ENCODE results near the gene FAM222B. TPM values are rescaled to one million over a fixed set of nuclear protein-coding genes. Genes with fewer than 3 reads are reported as not detected.

Gene FAM222B
- total RNA-seq, 1 donor from 2014 or later = 7.1 TPM

DNA sequence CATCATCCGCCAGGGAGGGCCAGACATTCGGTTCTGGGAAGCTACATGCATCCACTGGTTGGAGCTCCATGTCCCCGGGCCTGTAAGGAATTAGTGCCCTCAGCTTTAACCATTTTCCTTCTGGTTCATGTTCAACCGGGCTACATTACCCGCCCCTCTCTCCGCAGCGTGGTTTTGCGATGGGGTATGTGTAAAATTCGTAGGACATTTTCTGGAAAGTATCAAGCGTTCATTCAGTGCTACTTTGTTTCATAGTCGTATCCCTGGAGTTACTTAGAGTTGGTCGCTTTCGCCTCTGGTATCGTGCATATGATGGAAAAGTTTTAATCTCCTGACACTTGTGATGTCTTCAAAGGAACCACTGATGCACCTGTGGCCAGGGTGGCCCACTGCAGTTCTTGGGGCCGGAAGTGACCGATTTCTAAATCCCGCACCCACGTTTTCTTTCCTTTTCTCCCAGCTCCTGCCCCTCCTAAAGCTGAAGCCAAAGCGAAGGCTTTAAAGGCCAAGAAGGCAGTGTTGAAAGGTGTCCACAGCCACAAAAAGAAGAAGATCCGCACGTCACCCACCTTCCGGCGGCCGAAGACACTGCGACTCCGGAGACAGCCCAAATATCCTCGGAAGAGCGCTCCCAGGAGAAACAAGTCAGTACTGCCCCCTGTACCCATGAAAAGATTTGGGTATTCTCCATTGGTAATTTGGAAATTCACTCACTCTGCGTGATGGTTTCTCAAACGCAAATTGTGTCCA, 122.2 kb downstream of the FAM222B start:
- peak overlapping the region; percentile 99 for H3K4me2 ChIP-seq
- peaks cover 71% of the 10 kb centered on the region for H3K79me2 ChIP-seq (ENCODE audit: low read depth)
- H3K27me3 ChIP-seq = no peaks in the 10 kb centered on the region
- peaks cover 46% of the 10 kb centered on the region for H3K4me1 ChIP-seq
- peak overlapping the region; percentile 88 for H3K4me3 ChIP-seq
- Mint-ChIP-seq H3K36me3 (peaks cover 30% of the 10 kb centered on the region), H3K4me3 (peak overlapping the region; percentile 97), H3K9me3 (no peaks in the 10 kb centered on the region), H3K4me1 (peaks cover 68% of the 10 kb centered on the region), H3K27me3 (ENCODE audit: insufficient read depth, low read depth) (peaks cover 6% of the 10 kb centered on the region), H3K27ac (peak overlapping the region; percentile 97)
- peaks cover 74% of the 10 kb centered on the region for H3F3A ChIP-seq (ENCODE audit: low read depth)
- TF ChIP-seq EZH2 (IDR thresholded peaks at IDR 0.05) = no peak
- TF ChIP-seq, protein P1, sequence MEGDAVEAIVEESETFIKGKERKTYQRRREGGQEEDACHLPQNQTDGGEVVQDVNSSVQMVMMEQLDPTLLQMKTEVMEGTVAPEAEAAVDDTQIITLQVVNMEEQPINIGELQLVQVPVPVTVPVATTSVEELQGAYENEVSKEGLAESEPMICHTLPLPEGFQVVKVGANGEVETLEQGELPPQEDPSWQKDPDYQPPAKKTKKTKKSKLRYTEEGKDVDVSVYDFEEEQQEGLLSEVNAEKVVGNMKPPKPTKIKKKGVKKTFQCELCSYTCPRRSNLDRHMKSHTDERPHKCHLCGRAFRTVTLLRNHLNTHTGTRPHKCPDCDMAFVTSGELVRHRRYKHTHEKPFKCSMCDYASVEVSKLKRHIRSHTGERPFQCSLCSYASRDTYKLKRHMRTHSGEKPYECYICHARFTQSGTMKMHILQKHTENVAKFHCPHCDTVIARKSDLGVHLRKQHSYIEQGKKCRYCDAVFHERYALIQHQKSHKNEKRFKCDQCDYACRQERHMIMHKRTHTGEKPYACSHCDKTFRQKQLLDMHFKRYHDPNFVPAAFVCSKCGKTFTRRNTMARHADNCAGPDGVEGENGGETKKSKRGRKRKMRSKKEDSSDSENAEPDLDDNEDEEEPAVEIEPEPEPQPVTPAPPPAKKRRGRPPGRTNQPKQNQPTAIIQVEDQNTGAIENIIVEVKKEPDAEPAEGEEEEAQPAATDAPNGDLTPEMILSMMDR (IDR thresholded peaks at IDR 0.05) = peak; percentile 41
- peaks cover 55% of the 10 kb centered on the region for H4K20me1 ChIP-seq (ENCODE audit: low read depth)
- peaks cover 7% of the 10 kb centered on the region for H3K36me3 ChIP-seq
- no peaks in the 10 kb centered on the region for H3K9me3 ChIP-seq (ENCODE audit: low read depth)
- H2AFZ ChIP-seq (replicated peaks) = peak overlapping the region; percentile 28
- H3K9ac ChIP-seq = peak overlapping the region; percentile 87
- no peak for DNase-seq (ENCODE audit: low spot score)
- H3K27ac ChIP-seq = peak overlapping the region; percentile 19

DNA sequence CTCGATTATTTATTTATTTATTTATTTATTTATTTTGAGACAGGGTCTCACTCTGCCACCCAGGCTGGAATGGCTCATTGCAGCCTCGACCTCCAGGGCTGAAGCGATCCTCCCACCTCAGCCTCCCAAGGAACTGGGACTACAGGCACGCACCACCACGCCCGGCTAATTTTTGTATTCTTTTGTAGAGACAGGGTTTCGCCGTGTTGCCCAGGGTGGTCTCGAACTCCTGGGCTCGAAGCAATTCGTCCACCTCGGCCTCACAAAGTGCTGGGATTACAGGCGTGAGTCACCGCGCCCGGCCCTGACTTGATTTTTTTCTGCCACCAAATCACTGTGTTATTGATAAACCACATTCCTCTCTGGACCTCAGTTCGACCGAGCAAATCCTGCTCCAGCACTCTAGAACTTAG, 123.6 kb downstream of the FAM222B start:
- no peaks in the 10 kb centered on the region for H3K9me3 ChIP-seq (ENCODE audit: low read depth)
- H3K4me3 ChIP-seq = peak overlapping the region; percentile 88
- no peaks in the 10 kb centered on the region for H3K27me3 ChIP-seq
- H4K20me1 ChIP-seq (ENCODE audit: low read depth) = peaks cover 41% of the 10 kb centered on the region
- H3K27me3 Mint-ChIP-seq (ENCODE audit: insufficient read depth, low read depth) = peaks cover 6% of the 10 kb centered on the region
- peaks cover 63% of the 10 kb centered on the region for H3K79me2 ChIP-seq (ENCODE audit: low read depth)
- H3K9me3 Mint-ChIP-seq = no peaks in the 10 kb centered on the region
- peaks cover 59% of the 10 kb centered on the region for H3K4me1 Mint-ChIP-seq
- DNase-seq (ENCODE audit: low spot score) = no peak
- H3K9ac ChIP-seq = no peak overlapping the region
- peaks cover 7% of the 10 kb centered on the region for H3K36me3 ChIP-seq
- H3K27ac ChIP-seq = peak overlapping the region; percentile 54
- H3K27ac Mint-ChIP-seq = peak overlapping the region; percentile 97
- H3K36me3 Mint-ChIP-seq = peaks cover 43% of the 10 kb centered on the region
- H3K4me2 ChIP-seq = peak overlapping the region; percentile 99
- H3K4me3 Mint-ChIP-seq = peak overlapping the region; percentile 97
- TF ChIP-seq EZH2 (IDR thresholded peaks at IDR 0.05) = no peak
- H3K4me1 ChIP-seq = peaks cover 38% of the 10 kb centered on the region
- H2AFZ ChIP-seq (replicated peaks) = no peak overlapping the region
- H3F3A ChIP-seq (ENCODE audit: low read depth) = peaks cover 62% of the 10 kb centered on the region

DNA sequence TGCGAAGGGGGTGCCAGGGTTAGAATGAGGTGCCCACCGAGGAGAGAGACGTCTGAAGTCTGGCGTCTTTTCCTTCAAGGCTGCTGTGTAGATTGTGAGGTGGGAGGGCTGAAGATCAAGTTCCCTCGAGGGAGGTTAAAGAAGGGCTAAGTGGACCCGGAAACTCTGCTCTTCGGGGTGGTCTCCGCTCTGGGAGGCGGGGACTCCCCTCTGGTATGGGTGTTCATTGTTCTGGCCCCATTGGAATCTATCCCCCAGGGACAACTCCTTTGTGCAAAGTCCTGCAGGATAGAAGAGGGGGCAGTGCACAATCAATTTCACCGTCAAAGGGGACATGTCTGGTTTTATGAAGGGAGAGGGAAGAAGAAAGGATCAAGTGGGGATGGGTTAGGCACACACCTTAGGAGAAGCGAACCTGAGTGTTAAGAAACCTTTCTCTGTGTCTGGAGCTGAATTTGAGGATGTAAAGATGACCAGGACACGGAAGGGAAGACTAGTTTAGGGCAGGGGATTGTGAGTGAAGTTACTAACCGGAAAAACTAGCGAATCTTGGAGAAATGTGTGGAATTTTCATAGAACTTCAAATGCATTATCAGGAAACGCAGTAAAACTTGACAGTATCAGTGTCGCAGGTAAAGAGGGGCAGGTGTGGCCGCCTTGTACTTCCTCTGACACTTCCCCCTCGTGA, 124.1 kb downstream of the FAM222B start:
- Mint-ChIP-seq H3K4me3 (peak overlapping the region; percentile 88), H3K27ac (peak overlapping the region; percentile 87), H3K4me1 (peaks cover 60% of the 10 kb centered on the region), H3K9me3 (no peaks in the 10 kb centered on the region), H3K36me3 (peaks cover 45% of the 10 kb centered on the region), H3K27me3 (ENCODE audit: insufficient read depth, low read depth) (peaks cover 11% of the 10 kb centered on the region)
- no peaks in the 10 kb centered on the region for H3K27me3 ChIP-seq
- peaks cover 62% of the 10 kb centered on the region for H3F3A ChIP-seq (ENCODE audit: low read depth)
- H3K9ac ChIP-seq = no peak overlapping the region
- peak overlapping the region; percentile 5 for H3K27ac ChIP-seq
- peak overlapping the region; percentile 99 for H3K4me2 ChIP-seq
- H3K4me1 ChIP-seq = peaks cover 38% of the 10 kb centered on the region
- peak overlapping the region; percentile 88 for H3K4me3 ChIP-seq
- no peak for TF ChIP-seq EZH2phosphoT487 (IDR thresholded peaks at IDR 0.05)
- H2AFZ ChIP-seq (replicated peaks) = no peak overlapping the region
- peaks cover 7% of the 10 kb centered on the region for H3K36me3 ChIP-seq
- peak; percentile 49 for DNase-seq (ENCODE audit: low spot score)
- H3K79me2 ChIP-seq (ENCODE audit: low read depth) = peaks cover 59% of the 10 kb centered on the region
- no peaks in the 10 kb centered on the region for H3K9me3 ChIP-seq (ENCODE audit: low read depth)
- H4K20me1 ChIP-seq (ENCODE audit: low read depth) = peaks cover 36% of the 10 kb centered on the region

DNA sequence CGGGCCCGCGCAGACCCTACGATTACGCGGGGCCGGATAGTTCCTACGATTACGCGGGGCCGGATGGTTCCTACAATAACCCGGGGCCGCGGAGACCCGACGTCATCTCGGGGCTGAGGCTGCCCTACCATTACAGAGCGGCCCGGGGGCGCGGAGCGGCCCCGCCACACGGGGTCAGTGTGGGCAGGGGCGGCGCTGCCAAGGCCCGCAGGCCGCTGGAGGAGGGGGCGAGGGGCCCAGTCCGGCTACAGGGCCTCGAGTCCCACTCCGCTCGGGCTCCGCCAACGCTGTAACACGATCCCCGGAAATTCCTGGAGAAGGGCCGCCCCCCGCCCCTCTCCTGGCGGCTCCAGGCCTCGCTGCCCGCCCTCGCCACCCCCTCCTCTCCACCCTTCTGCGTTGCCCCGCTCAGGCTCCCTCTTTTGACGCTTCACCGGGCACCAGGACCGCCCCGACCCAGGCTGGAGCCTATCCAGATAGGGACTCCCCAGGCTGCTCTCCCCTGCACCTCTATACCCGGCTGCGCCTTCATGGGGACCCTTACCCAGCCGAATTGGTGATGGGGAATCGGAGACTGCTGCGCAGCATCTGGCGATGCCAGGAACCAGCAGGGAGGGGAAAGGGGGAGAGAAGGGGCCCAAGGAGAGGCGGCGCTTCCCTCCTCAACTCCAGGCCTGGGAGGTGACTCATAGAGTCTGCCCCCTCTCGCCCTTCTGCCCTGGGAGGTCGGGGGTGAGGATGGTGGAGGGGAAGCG, 124.8 kb downstream of the FAM222B start, which contains the start of gene RAB34:
RAB34 (minus strand) TSS at position 291 of the 755 bp plus-strand sequence. CDS start 602 bp downstream, outside the sequence.
- peak within 1 kb of the TSS; percentile 2 for H2AFZ ChIP-seq (replicated peaks)

More for the DNA sequence above, 124.8 kb downstream of the FAM222B start, which contains the start of gene RAB34:
- Mint-ChIP-seq H3K27me3 (ENCODE audit: insufficient read depth, low read depth) (peaks cover 11% of the 10 kb centered on the region), H3K36me3 (peaks cover 42% of the 10 kb centered on the region), H3K4me1 (peaks cover 58% of the 10 kb centered on the region), H3K4me3 (peak within 1 kb of the TSS; percentile 88), H3K27ac (peak within 1 kb of the TSS; percentile 87), H3K9me3 (no peaks in the 10 kb centered on the region)
- H4K20me1 ChIP-seq (ENCODE audit: low read depth) = peaks cover 29% of the 10 kb centered on the region
- peak; percentile 99 for DNase-seq (ENCODE audit: low spot score)
- peak within 1 kb of the TSS; percentile 51 for H3K9ac ChIP-seq
- H3K4me3 ChIP-seq = peak within 1 kb of the TSS; percentile 88
- peaks cover 35% of the 10 kb centered on the region for H3K4me1 ChIP-seq
- no peaks in the 10 kb centered on the region for H3K9me3 ChIP-seq (ENCODE audit: low read depth)
- peak within 1 kb of the TSS; percentile 17 for H3K27ac ChIP-seq
- H3K27me3 ChIP-seq = no peaks in the 10 kb centered on the region
- peaks cover 62% of the 10 kb centered on the region for H3F3A ChIP-seq (ENCODE audit: low read depth)
- peaks cover 52% of the 10 kb centered on the region for H3K79me2 ChIP-seq (ENCODE audit: low read depth)
- H3K4me2 ChIP-seq = peak within 1 kb of the TSS; percentile 99
- H3K36me3 ChIP-seq = peaks cover 7% of the 10 kb centered on the region
- TF ChIP-seq, protein P1 (IDR thresholded peaks at IDR 0.05) = peak; percentile 63
- no peak for TF ChIP-seq EZH2phosphoT487 (IDR thresholded peaks at IDR 0.05)
- no peak for TF ChIP-seq EZH2 (IDR thresholded peaks at IDR 0.05)
